Measurements from ENCODE around the gene PEX13.
"Not testable (repeated sequence)": the region's sequence is repeated elsewhere in the genome, so short reads cannot be mapped to it uniquely, and the experiment has no call there.

The PEX13 gene

DNA sequence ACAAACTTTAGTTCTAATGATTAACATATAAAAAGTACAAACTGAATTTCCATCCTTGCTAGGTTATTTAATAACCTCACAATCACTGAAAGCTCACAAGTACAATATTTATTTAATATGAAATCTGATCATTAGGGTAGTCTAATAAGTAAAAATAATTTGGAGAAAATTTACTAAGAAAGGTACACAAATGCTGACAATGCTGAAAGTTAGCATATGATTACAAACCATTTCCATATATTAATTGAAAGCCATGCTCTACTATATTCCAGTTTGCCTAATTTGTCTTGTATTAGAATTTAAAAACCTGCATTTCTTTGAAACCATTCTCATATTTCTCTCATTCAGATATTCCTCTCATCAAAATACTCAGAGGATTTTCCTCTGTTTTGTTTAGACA, 8.2 kb upstream of the PEX13 start:
- FAIRE-seq, result no peak

DNA sequence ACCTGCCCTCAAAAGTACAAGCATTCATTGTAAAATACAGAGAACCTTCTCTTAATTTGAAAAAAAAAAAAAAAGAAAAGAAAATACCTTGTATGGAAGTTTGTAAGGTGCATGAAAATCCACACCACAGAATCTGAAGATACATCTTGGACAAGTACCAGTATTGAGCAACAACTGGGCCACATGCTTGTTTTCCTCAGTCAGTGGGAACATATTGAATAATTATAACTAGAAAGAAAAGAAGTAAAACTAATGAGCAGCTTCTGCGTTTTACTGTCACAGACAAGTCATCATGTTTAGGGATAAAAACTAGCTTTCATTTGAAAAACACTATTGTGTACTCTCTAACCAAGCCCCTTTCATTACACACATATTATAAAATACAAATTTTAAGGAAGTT, 5.8 kb upstream of the PEX13 start:
- FAIRE-seq, result no peak

DNA sequence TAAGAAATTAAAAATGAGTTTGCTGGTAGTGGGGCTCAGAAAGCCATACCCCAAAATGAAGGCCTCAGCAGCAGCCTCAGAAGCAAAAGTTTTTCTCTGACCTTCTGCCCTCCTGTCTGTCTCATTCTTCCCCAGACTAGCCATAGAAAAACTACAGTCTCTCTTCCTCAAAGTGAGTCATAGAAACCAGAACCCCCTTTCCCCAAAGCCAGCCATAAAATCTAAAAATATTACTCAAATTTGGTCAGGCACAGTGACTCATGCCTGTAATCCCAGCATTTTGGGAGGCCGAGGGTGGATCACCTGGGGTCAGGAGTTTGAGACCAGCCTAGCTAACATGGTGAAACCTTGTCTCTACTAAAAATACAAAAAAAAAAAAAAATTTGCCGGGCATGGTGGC, 5.2 kb upstream of the PEX13 start:
- not testable (repeated sequence) for FAIRE-seq

DNA sequence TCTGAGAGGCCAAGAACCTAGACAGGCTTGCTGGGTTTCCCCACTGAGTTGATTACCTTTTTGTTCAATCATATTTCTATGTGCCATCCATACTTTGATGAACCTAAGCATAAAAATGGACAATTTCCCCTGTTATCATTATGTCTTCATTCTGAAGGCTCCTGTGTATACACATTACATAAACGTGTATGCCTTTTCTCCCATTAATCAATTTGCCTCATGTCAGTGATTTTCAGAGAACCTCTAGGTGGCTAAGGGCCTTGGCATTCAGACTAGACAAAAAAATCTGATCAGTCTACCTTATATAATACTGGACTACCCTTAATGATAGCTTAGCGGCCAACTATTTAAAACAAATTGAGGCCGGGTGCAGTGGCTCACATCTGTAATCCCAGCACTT, 4.1 kb upstream of the PEX13 start:
- FAIRE-seq, result no peak

DNA sequence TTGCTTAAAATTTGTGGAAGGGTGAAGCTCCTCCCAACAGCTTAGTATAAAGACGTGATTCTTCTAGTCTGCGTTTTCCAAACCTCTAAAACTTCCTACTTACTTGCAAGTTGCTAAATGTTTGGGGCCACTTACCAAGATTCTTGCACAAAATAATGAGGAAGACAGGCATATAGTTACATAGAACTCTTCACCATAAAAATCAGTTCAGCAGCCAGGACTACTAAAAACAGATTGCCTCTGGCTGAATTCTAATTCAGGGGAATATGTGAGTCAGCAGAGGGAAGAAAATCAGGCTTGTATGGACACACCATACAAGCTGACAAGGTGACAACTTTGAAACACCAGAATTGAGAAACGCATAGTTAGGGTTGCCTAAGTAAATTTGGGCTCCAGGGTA, 2.8 kb upstream of the PEX13 start:
- FAIRE-seq, result no peak

DNA sequence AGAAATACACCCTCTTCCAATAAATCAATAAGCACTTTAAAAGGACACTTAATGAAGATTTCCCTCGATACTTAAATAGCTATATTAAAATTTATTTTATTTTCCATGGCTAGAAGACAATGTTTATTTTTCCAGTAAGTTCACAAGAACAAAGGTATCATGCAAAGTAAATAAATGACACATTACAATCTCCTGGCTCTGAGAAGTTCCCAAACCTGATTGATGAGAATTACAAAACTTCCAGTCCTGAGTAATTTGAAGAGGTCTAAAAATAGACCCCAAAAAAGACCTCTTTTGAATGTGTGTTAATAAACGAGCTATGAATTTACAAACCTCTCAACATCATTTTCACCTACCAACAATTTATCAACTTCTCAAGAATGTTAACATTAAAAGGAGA, 1.5 kb upstream of the PEX13 start:
- no peak for FAIRE-seq

GRCh38 chr2:61016392-61017002, 1.0 kb upstream of the PEX13 start:
- no peak for FAIRE-seq

- no peak for FAIRE-seq
These were observed 441 bp upstream of the PEX13 start for GRCh38 chr2:61017003-61017555.

GRCh38 chr2:61018318-61018755, 817 bp downstream of the PEX13 start:
- FAIRE-seq, result no peak

GRCh38 chr2:61018798-61019197, 1.3 kb downstream of the PEX13 start:
- no peak for FAIRE-seq

- no peak for FAIRE-seq
These were observed 3.7 kb downstream of the PEX13 start for GRCh38 chr2:61021228-61021660.

- no peak for FAIRE-seq
These were observed 6.2 kb downstream of the PEX13 start for GRCh38 chr2:61023670-61024069.

- no peak for FAIRE-seq
These were observed 12.0 kb downstream of the PEX13 start for GRCh38 chr2:61029533-61029932.

GRCh38 chr2:61034592-61034991, 17.1 kb downstream of the PEX13 start:
- not testable (repeated sequence) for FAIRE-seq

- not testable (repeated sequence) for FAIRE-seq
These were observed 19.1 kb downstream of the PEX13 start for GRCh38 chr2:61036643-61037042.

DNA sequence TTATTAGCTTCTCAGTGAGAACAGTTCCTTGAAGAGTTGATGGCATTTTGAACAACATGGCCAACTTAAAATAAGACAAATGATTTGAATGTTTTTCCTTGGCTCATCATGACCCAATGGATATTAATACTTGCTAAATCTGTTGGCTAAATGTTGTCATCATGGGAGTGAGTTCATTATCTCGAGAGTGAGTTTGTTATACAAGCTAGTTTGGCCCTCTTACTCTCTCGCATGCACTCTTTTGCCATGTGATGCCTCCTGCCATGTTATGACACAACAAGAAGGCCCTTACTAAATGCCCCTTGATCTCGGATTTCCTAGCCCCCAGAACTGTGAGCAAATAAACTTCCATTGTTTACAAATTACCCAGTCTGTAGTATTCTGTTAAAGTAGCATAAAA, 25.3 kb downstream of the PEX13 start:
- FAIRE-seq, result no peak

DNA sequence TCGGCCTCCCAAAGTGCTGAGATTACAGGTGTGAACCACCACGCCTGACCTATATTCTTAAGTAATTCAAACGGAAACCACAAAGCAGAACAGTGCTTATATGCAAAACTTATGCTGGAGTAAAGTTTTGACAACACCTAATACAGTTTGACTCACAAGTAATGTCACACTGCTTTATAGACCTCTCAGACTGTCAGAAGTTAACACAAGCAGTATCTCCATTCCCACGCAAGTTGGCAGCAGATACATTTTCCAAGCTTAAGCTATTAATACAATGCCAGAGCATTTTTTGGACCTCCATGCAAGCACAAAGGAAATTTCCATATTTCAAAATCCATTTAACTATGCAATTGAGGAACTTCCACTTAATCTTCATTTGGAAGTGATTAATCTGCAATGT, 27.1 kb downstream of the PEX13 start:
- no peak for FAIRE-seq

DNA sequence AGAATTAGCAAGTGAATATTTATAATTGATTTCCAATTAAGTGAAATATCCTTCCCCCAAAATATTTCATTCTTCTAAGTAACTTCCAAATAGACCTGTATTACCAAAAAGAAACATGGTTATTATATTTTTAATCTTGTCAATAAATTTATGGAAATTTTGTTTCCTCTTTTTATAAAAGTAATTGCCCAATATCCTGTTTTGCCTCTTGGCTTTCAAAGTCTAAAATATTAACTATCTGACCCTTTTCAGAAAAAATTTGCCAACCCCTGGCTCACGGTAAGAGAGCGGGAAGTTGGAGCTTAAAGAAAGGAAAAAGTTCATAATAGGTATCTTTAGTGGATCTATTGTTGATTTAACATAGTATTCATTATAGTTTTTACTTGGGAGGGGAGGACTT, 27.7 kb downstream of the PEX13 start:
- FAIRE-seq, result no peak

- FAIRE-seq, result no peak
These were observed 28.5 kb downstream of the PEX13 start for GRCh38 chr2:61045999-61046398.

- peak; percentile 58 for FAIRE-seq
These were observed 38.0 kb downstream of the PEX13 start for GRCh38 chr2:61055557-61055956.

DNA sequence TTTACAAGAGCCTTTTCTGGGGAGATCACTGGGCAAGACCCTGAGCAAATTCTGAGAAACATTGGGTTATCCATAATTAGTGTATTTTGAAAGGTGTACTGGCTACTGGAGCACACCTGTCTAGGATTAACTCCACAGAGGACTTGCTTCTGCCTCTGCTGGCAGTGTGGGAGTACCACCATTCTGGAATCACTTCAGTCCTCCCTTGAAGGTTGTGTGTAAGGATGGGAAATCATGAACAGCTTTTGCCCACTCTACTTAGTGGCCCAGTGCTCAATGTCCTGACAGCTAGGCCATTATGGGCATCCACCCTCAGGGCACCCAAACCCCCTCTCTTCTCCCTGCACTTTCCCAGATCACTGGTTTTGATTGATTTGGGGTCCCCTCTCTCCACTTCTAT, 40.0 kb downstream of the PEX13 start:
- FAIRE-seq, result no peak

DNA sequence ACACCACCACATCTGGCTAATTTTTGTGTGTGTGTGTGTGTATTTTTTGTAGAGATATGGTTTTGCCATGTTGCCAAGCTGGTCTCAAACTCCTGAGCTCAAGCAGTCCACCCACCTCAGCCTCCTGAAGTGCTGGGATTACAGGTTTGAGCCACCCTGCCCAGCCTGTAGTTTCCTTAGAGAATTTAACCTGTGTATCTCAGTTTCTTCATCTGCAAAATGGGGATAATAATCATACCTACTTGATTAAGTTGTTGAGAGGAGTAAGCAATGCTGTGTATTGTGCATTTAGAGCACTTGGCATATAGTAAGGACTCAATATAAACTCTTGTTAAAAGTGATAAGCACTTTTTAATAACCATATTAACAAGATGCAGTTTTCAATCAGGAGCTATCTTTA, 41.9 kb downstream of the PEX13 start:
- no peak for FAIRE-seq

DNA sequence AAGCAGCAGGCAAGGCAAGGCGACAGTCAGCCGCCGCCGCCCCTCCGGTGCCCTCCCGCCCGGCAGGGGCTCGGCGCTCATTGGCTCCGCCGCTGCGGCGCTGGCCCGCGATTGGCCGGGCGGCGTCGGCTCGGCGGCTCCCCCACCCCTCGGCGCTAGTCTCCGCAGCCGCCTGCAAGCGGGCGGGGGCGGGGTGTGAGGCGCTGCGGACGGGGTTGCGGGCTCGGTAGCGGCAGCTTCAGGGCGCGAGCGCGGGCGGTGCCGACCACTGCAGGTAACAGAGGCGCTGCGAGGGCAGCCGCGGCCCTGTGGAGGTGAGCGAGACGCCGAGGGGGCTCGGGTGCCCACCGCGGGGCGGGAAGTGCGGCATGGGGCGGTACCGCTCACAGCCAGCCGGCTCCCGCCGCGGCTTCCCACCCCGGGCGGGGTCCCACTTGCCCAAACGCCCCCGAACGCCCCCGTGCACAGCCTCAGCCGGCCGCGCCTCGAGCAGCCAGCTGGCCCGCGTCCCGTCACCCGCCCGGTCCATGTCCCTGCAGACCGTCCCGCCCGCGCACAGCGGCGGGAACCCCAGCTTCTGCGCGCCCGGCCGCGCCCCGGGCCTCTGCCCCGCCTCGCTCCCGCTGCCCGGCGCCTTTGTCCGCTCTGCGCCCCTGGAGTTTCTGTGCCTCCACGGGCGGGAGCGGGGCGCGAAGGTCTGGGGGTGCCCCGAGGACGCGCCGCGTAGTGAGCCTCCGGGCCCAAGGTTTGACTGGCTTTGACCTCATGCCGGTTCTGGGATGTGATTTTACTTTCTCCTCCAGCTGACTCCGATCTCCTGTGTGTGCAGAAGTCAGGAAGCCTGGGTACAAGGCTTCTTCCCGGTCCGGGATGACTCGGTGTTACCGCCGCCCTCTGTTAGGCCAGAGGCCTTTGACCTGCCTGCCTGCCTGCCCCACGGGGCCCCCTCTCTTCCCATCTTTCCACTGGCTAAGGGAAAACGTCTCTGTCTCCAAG, 48.5 kb downstream of the PEX13 start, which contains the start of gene SANBR:
Gene SANBR, plus strand, starts transcription at position 158 of the 996 bp plus-strand sequence. CDS start 4,480 bp downstream, outside the sequence.
- no peak for FAIRE-seq

GRCh38 chr2:61074100-61074499, 56.6 kb downstream of the PEX13 start:
- FAIRE-seq, result no peak

Data from endometrium (tissue), 2 donors.